GM21423 (cell line): ENCODE measurements around the gene LMAN1L.
"Not testable (repeated sequence)": the region's sequence is repeated elsewhere in the genome, so short reads cannot be mapped to it uniquely, and the experiment has no call there.

ENCODE experiments used
- ATAC-seq: cut with Tn5 transposase; IDR thresholded peaks from one replicate; pipeline ENCODE4 v1.9.1; 2021; ENCODE audit warnings: mild to moderate bottlenecking, moderate library complexity; ENCODE audit not compliant: unreplicated experiment

Gene LMAN1L

GRCh38 chr15:74782259-74783071 is 30.2 kb upstream of the LMAN1L start:
- ATAC-seq, result no peak

- no peak for ATAC-seq
These were observed 29.4 kb upstream of the LMAN1L start for GRCh38 chr15:74783072-74783807.

GRCh38 chr15:74783808-74784175 is 28.8 kb upstream of the LMAN1L start:
- no peak for ATAC-seq

GRCh38 chr15:74784426-74785193 is 28.0 kb upstream of the LMAN1L start:
- ATAC-seq, result no peak

GRCh38 chr15:74785194-74786032 is 27.2 kb upstream of the LMAN1L start:
- no peak for ATAC-seq

GRCh38 chr15:74786081-74786480 is 26.6 kb upstream of the LMAN1L start:
- ATAC-seq, result not testable (repeated sequence)

- no peak for ATAC-seq
These were observed 26.0 kb upstream of the LMAN1L start for GRCh38 chr15:74786551-74787165.

GRCh38 chr15:74787251-74788041 is 25.2 kb upstream of the LMAN1L start:
- ATAC-seq, result peak; percentile 35

- ATAC-seq, result no peak
These were observed 24.5 kb upstream of the LMAN1L start for GRCh38 chr15:74788042-74788682.

GRCh38 chr15:74788683-74789151 is 23.9 kb upstream of the LMAN1L start:
- peak; percentile 29 for ATAC-seq

GRCh38 chr15:74789171-74789631 is 23.4 kb upstream of the LMAN1L start:
- ATAC-seq, result no peak

GRCh38 chr15:74789741-74790079 is 22.9 kb upstream of the LMAN1L start:
- no peak for ATAC-seq

- no peak for ATAC-seq
These were observed 22.3 kb upstream of the LMAN1L start for GRCh38 chr15:74790080-74790916.

- ATAC-seq, result no peak
These were observed 21.6 kb upstream of the LMAN1L start for GRCh38 chr15:74791007-74791406.

GRCh38 chr15:74791667-74792066 is 21.0 kb upstream of the LMAN1L start:
- ATAC-seq, result no peak

GRCh38 chr15:74792227-74793016 is 20.2 kb upstream of the LMAN1L start:
- no peak for ATAC-seq
